GM12873 (cell line): ENCODE measurements around the gene SPECC1L.

ENCODE experiments used
- TF ChIP-seq, protein P1 (sequence below): IDR thresholded peaks from 2 replicates; pipeline ENCODE4 v1.5.1; 2012; ENCODE audit warnings: low read depth, mild to moderate bottlenecking, moderate library complexity, low read length, control low read depth; ENCODE audit not compliant: insufficient read depth; ENCODE audit errors: missing control alignments

The SPECC1L gene

DNA sequence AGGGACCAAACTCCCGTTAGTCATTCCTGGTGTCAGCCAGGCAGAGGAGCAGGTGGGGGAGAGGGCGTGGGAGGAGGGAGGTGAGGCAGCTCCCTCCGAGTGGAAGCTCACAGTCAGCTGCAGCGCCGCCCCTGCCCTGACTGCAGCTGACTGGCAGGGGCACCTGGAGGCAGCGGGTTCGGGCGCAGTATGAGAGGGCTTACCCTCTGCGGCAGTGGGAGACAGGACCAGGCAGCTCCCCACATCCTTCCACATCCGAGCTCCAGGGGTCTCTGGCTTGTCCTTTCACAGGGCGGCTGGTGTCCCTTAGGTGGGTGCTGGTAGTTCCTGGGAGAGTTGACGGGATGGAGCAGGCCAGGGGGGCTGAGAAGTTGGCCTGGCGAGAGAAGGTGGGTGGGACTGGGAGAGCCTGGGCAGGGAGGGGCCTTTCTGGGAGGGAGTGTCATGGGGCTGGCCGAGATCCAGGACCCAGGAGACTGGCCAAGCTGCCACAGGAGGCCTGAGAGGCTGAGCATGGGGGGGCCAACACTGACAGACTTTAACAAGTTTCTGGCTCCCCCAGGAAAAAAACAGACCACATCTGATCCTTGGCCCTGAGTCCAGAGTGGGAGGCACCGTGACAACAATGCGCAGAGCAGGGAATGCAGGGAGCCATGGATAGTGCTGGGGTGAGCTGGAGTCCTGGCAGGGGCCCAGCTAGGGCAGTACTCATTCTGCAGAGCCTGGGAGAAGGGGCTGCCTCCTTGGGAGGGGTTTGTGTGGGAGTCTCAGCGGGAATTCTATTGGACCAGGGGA lies 161.6 kb downstream of the SPECC1L start:
- TF ChIP-seq, protein P1, sequence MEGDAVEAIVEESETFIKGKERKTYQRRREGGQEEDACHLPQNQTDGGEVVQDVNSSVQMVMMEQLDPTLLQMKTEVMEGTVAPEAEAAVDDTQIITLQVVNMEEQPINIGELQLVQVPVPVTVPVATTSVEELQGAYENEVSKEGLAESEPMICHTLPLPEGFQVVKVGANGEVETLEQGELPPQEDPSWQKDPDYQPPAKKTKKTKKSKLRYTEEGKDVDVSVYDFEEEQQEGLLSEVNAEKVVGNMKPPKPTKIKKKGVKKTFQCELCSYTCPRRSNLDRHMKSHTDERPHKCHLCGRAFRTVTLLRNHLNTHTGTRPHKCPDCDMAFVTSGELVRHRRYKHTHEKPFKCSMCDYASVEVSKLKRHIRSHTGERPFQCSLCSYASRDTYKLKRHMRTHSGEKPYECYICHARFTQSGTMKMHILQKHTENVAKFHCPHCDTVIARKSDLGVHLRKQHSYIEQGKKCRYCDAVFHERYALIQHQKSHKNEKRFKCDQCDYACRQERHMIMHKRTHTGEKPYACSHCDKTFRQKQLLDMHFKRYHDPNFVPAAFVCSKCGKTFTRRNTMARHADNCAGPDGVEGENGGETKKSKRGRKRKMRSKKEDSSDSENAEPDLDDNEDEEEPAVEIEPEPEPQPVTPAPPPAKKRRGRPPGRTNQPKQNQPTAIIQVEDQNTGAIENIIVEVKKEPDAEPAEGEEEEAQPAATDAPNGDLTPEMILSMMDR, result no peak

DNA sequence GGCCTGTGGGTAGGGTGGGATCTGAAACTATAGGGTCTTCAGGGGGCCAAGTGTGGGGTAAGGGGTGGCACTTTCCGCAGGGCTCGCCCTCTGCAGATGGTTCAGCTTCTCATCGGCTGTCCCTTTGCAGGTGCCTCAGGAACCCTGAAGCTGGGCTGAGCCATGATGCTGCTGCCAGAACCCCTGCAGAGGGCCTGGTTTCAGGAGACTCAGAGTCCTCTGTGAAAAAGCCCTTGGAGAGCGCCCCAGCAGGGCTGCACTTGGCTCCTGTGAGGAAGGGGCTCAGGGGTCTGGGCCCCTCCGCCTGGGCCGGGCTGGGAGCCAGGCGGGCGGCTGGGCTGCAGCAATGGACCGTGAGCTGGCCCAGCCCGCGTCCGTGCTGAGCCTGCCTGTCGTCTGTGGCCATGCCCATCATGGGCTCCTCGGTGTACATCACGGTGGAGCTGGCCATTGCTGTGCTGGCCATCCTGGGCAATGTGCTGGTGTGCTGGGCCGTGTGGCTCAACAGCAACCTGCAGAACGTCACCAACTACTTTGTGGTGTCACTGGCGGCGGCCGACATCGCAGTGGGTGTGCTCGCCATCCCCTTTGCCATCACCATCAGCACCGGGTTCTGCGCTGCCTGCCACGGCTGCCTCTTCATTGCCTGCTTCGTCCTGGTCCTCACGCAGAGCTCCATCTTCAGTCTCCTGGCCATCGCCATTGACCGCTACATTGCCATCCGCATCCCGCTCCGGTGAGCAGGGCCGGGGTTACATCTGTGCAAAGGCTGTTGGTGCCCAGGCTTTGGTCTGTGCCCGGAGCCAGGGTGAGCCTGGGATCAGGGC lies 162.6 kb downstream of the SPECC1L start:
- TF ChIP-seq, protein P1, result no peak

DNA sequence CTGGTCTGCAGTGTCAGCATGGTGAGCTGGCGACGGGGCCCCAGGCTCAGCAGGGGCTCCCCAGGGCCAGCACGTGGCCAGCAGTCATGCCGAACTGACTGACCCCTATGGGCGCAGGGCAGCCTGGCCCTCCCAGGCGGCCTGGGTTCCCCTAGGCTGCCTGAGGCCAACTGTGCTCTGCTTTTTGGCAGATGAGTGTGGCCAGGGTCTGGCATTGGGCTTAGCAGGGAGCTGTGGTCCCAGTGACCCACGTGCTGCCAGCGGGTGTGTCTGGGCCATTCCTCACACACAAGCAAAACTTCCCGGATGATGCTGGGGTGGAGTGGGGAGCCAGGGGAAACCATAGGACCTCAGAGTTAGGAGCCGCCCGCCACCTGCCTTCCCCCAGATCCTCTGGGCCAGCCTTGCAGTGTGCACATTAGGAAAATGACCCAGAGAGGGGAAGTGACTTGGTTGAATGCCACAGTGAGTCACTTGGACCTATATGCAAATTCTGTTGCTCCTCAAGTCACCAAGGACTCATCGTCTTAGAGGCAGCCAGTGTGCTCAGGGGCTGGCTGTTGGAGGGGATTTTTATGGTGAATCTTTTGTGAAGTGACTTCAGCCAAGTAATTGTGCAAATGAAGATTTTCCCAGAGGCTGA lies 163.3 kb downstream of the SPECC1L start:
- TF ChIP-seq, protein P1, result no peak

DNA sequence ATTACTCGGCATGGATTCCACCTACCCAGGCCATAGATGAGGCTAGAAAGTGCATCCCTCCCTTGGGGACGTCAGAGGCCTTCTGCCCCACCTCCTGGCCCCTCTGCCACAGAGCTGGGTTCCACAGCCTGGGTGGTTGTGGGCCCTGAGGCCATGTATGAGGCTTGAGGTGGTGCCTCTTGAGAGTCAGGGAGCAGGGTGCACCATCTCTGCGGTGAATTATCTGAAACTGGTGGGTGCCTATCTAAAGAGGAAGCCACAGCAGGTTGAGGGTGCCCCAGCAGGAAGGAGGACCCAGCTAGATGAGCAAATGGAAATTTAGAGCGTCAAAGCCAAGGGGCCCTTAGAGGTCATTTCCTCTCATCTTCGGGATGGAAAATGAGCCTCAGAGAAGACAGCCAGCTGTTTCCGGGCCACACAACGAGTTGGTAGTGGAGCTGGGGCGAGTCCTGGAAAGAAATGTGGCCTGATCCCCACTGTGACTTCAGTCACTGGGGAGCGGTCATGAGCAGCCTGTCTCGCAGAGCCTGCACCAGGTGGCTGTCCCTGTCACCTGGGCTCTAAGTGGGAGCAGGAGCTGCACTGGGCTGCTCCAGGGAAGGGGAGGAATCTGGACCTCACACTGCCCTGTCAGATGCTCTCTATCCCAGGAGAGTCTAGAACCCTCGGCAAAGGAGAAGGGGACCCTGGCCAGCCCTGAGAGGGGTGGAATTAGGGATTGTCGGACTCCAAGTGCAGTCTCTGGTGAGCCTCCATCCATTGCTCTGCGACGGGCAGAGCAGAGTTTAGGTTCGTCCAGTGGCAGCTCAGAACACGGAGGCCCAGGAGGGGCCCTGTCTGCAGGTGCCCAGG lies 164.1 kb downstream of the SPECC1L start:
- TF ChIP-seq, protein P1, result no peak

GRCh38 chr22:24435323-24435645 lies 164.7 kb downstream of the SPECC1L start:
- TF ChIP-seq, protein P1, result no peak

DNA sequence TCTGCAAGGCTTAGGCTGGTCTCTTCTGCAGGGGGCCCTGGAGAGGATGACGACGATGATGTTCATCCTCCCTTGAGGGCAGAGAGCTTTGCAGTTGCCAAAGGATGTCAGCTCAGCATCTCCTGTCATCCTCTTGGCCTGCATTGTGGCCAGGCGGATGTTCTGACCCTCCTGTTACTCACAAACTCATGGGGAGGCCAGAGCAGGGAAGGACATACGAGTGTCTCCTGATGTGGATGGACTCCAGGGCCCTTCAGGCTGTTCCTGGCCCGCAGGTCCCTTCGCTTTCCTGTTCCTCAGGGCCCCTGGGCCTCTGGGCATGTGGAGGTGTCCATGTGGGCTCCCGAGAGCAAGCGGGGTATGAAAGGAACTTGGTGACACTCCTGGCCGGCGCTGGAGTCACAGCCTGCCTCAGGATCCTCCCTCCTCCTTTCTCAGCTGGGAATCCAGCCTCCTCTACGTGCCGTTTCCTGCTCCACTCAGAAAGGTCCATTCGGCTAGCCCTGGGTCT lies 165.3 kb downstream of the SPECC1L start:
- TF ChIP-seq, protein P1, result no peak
